K562 (cell line): ENCODE data around the gene TMEM131L. TPM values are rescaled to one million over a fixed set of nuclear protein-coding genes. Genes with fewer than 3 reads are reported as not detected.

Source experiments
- ATAC-seq: fragments of 200-7000 bp; cut with Tn5 transposase; 3 replicates; pipeline ENCODE4 v1.9.1; 2020; ENCODE audit warnings: moderate library complexity
- BruUV-seq: library from RNA; stranded (reverse); fragments of 400-500 nt; replicated peaks from 2 replicates; lab custom pipeline; 2021; lab: Mats Ljungman, UMichigan
- CTCF ChIA-PET: fragments of 300-600 bp; formaldehyde crosslinking; extraction: SDS; loops from one replicate; lab custom pipeline; 2021; ENCODE audit warnings: low intra/inter-chr PET ratio; lab: Yijun Ruan, JAX
- POLR2A ChIA-PET: fragments of 300-600, 350-650 bp; sonication (Branson Sonifier 250); formaldehyde crosslinking; extraction: SDS; loops from one replicate; lab custom pipeline; 2021; ENCODE audit warnings: antibody characterized with exemption, inconsistent platforms; lab: Yijun Ruan, JAX
- DNase-seq, 4 experiments: peaks; one replicate each; pipeline versions ENCODE4 v3.0.0 to v3.0.0-alpha.2; 2011 to 2018; ENCODE audit warnings: low spot score in 3 of 4, mixed read lengths in 3 of 4; ENCODE audit errors: extremely low read depth in 1 of 4
- FAIRE-seq: peaks from 2 replicates; lab custom pipeline; 2011; peaks lifted over from hg19 to GRCh38; lab: Jason Lieb, UNC
- H2AFZ ChIP-seq: 2 replicates; pipeline ENCODE4 v1.6.0; 2011; ENCODE audit warnings: low read depth, low read length, control low read depth, inconsistent platforms
- H3K27ac ChIP-seq: fragments of 200-600 bp; 3 replicates; pipeline ENCODE4 v1.8.0; 2011; ENCODE audit warnings: low read depth, mild to moderate bottlenecking, control low read depth, inconsistent platforms, low read length, moderate library complexity, mixed read lengths; ENCODE audit errors: extremely low read depth
- H3K27me3 ChIP-seq, 2 experiments: fragments of 300-600 bp in 1 of 2; 2 replicates in 1 of 2; 3 replicates in 1 of 2; pipeline versions ENCODE4 v1.6.0 to v1.8.0; 2011; ENCODE audit warnings: inconsistent platforms in 2 of 2, low read length in 2 of 2, mild to moderate bottlenecking in 1 of 2, mixed read lengths in 1 of 2, moderate library complexity in 1 of 2; ENCODE audit not compliant: control insufficient read depth in 2 of 2, insufficient read depth in 2 of 2
- H3K36me3 ChIP-seq: fragments of 300-600 bp; 3 replicates; pipeline ENCODE4 v1.8.0; 2011; ENCODE audit warnings: mild to moderate bottlenecking, low read length, inconsistent platforms; ENCODE audit not compliant: control insufficient read depth, insufficient read depth
- H3K4me1 ChIP-seq, 2 experiments: fragments of 200-600 bp in 1 of 2; replicated peaks in 1 of 2; 2 replicates in 1 of 2; 3 replicates in 1 of 2; pipeline versions ENCODE4 v1.5.1 to v1.8.0; 2011; ENCODE audit warnings: inconsistent platforms in 2 of 2, low read length in 2 of 2, mild to moderate bottlenecking in 1 of 2, mixed read lengths in 1 of 2, moderate library complexity in 1 of 2; ENCODE audit not compliant: control insufficient read depth in 2 of 2, insufficient read depth in 2 of 2
- H3K4me2 ChIP-seq: 2 replicates; pipeline ENCODE4 v1.6.1; 2011; ENCODE audit warnings: low read length, control low read depth, inconsistent platforms, mixed read lengths; ENCODE audit not compliant: insufficient read depth
- H3K4me3 ChIP-seq: fragments of 200-600 bp; sonication (generic), shearing (Covaris generic); 2 replicates; pipeline ENCODE4 v1.5.1; 2016; ENCODE audit warnings: control low read depth, inconsistent platforms
- H3K79me2 ChIP-seq: fragments of 200-600 bp; 3 replicates; pipeline ENCODE4 v1.8.0; 2011; ENCODE audit warnings: low read length, inconsistent platforms; ENCODE audit not compliant: control insufficient read depth, insufficient read depth
- H3K9ac ChIP-seq, 2 experiments: 2 replicates each; pipeline versions ENCODE4 v1.6.0 to v1.6.1; 2011; ENCODE audit warnings: low read depth in 2 of 2, low read length in 2 of 2, control low read depth in 1 of 2, inconsistent platforms in 1 of 2, mild to moderate bottlenecking in 1 of 2, mixed read lengths in 1 of 2; ENCODE audit not compliant: insufficient read depth in 1 of 2
- H3K9me1 ChIP-seq: one replicate; pipeline ENCODE4 v1.6.0; 2011; ENCODE audit warnings: inconsistent platforms, mild to moderate bottlenecking, low read length, moderate library complexity; ENCODE audit not compliant: control insufficient read depth, insufficient read depth
- H3K9me3 ChIP-seq: replicated peaks from 2 replicates; pipeline ENCODE4 v1.5.1; 2011; ENCODE audit warnings: low read depth, low read length, inconsistent platforms; ENCODE audit not compliant: control insufficient read depth, insufficient read depth
- H4K20me1 ChIP-seq: replicated peaks from 2 replicates; pipeline ENCODE4 v1.6.1; 2011; ENCODE audit warnings: low read length, inconsistent platforms, mixed read lengths; ENCODE audit not compliant: control insufficient read depth, insufficient read depth
- CEBPG ChIP-seq, 3 experiments: fragments of 200-800 bp in 1 of 3; sonication (Bioruptor generic) in 1 of 3; sonication (generic) in 1 of 3; formaldehyde crosslinking in 1 of 3; IDR thresholded peaks in 2 of 3; conservative IDR thresholded peaks in 1 of 3; 2 replicates each; pipeline versions ENCODE4 v1.6.1 to v1.8.0; 2016 to 2022; ENCODE audit warnings: missing compliant biosample characterization in 2 of 3, missing genetic modification characterization in 2 of 3, mild to moderate bottlenecking in 1 of 3, missing genetic modification reagents in 1 of 3
- CTCF ChIP-seq, 3 experiments: IDR thresholded peaks in 2 of 3; conservative IDR thresholded peaks in 1 of 3; 2 replicates each; pipeline ENCODE4 v1.5.1; 2011 to 2012; ENCODE audit warnings: low read length in 3 of 3, mild to moderate bottlenecking in 3 of 3, control low read depth in 2 of 3, improper control_type of control experiment in 1 of 3, inconsistent platforms in 1 of 3, low read depth in 1 of 3, mixed read lengths in 1 of 3, moderate library complexity in 1 of 3; ENCODE audit not compliant: insufficient read depth in 2 of 3
- NCOR1 ChIP-seq: fragments of 450-650 bp; IDR thresholded peaks from 2 replicates; pipeline ENCODE4 v1.6.1; 2016; ENCODE audit warnings: mild to moderate bottlenecking, moderate library complexity
- NFIX ChIP-seq: fragments of 250-450 bp; sonication (Bioruptor Pico); IDR thresholded peaks from 2 replicates; pipeline ENCODE4 v1.4.0; 2020; ENCODE audit warnings: low read depth, mild to moderate bottlenecking, moderate library complexity
- NFYB ChIP-seq: IDR thresholded peaks from 2 replicates; pipeline ENCODE4 v1.6.1; 2011; ENCODE audit warnings: mild to moderate bottlenecking, moderate library complexity; ENCODE audit not compliant: insufficient read length; ENCODE audit errors: extremely low read depth
- NR4A1 ChIP-seq, 2 experiments: fragments of 250-450 bp in 1 of 2; fragments of 450-650 bp in 1 of 2; sonication (Bioruptor Pico) in 1 of 2; IDR thresholded peaks; 2 replicates each; pipeline versions ENCODE4 v1.4.0 to v1.6.1; 2016 to 2020; ENCODE audit warnings: mild to moderate bottlenecking in 2 of 2, missing compliant biosample characterization in 1 of 2, missing genetic modification characterization in 1 of 2, moderate library complexity in 1 of 2
- PHB2 ChIP-seq: fragments of 450-650 bp; IDR thresholded peaks from 2 replicates; pipeline ENCODE4 v1.6.1; 2017; ENCODE audit warnings: low read depth
- SLC30A9 ChIP-seq: fragments of 250-450 bp; sonication (Bioruptor Pico); IDR thresholded peaks from 2 replicates; pipeline ENCODE4 v1.8.0; 2022; ENCODE audit warnings: mild to moderate bottlenecking, moderate library complexity
- ZNF316 ChIP-seq: fragments of 450-650 bp; IDR thresholded peaks from 2 replicates; pipeline ENCODE4 v1.6.1; 2016
- WGBS: fragments of 100-300 bp; shearing (Covaris generic); methylation state at CpG from one replicate; pipeline ENCODE4 v1.1.6; 2016; ENCODE audit warnings: low coverage, mixed read lengths; ENCODE audit not compliant: insufficient coverage; ENCODE audit errors: missing lambda C conversion rate; 5-methylcytosine and 5-hydroxymethylcytosine counted together
- in situ Hi-C: fragments of 300-500 bp; cut with MboI; formaldehyde crosslinking; loops from 4 replicates; pipeline ENCODE4 v1.15.0; 2018; ENCODE audit warnings: inconsistent platforms, mixed read lengths
- intact Hi-C: fragments of 100-400 bp; cut with micrococcal nuclease; formaldehyde crosslinking; loops from 2 replicates; pipeline ENCODE4 v1.14.2; 2022
- polyA plus RNA-seq, 8 experiments: library from polyadenylated mRNA; depleted of rRNA in 4 of 8; stranded (reverse) in 5 of 8; unstranded in 3 of 8; fragments of >200 nt; fragmentation: Nextera tagmentation in 2 of 8; fragmentation: Illumina TruSeq in 1 of 8; extraction: Ambion mirVana in 2 of 8; extraction: Trizol in 1 of 8; gene quantifications; 2 replicates each; pipeline versions ENCODE4 v1.2.1 to v1.2.3, GENCODE V29; 2011 to 2014; ENCODE audit warnings: inconsistent platforms in 1 of 8, missing spikeins in 1 of 8
- total RNA-seq, 7 experiments: library from RNA; depleted of rRNA in 6 of 7; stranded (reverse); fragments of >200 nt in 6 of 7; fragmentation: Illumina TruSeq in 2 of 7; extraction: Trizol in 2 of 7; gene quantifications; 2 replicates each; pipeline versions ENCODE4 v1.2.1 to v1.2.3, GENCODE V29; 2011 to 2021; ENCODE audit warnings: low replicate concordance in 1 of 7

TMEM131L gene
- total and polyA plus RNA-seq, 9 of the 15 experiments (the other 6 are each of a cell fraction or from before 2014, with no cell fraction given) = 1.2 to 20.8 (median 12.9) TPM

- TF ChIP-seq CTCF (IDR thresholded peaks at IDR 0.05 in 2 of 3, conservative IDR thresholded peaks at IDR 0.05 in 1 of 3; ENCODE audit: insufficient read depth in 2 of 3, low read depth in 1 of 3, low read length in 3 of 3) = peak; percentile 39 to 63 (median 46)
These were observed 179.0 kb downstream of the TMEM131L start (continued) for GRCh38 chr4:153645183-153645582.

GRCh38 chr4:153646261-153646660, 180.1 kb downstream of the TMEM131L start:
- no peak for ATAC-seq
- intact Hi-C loops (loop anchor here (10.0 kb wide), 2 partner anchors 411 to 561 kb away; no protein-coding TSS in a partner anchor), in situ Hi-C loops (no loop called here)
- H3K9ac ChIP-seq = no peak overlapping the region
- H3K27me3 ChIP-seq = peaks cover 0 to 6% of the 10 kb centered on the region in 2 experiments; a peak in 1 of 5 replicates
- BruUV-seq = no TSS peak
- H3K4me3 ChIP-seq = no peak overlapping the region
- no peaks in the 10 kb centered on the region; a peak in 1 of 5 replicates for H3K4me1 ChIP-seq
- TF ChIP-seq PHB2 (no peak), SLC30A9 (CRISPR knock-in tag) (no peak), NCOR1 (no peak), NFIX (CRISPR knock-in tag) (no peak), NFYB (no peak), CEBPG (CRISPR knock-in tag; IDR thresholded peaks at IDR 0.05) (no peak), CEBPG (tag; conservative IDR thresholded peaks at IDR 0.05 in 1 of 2, IDR thresholded peaks at IDR 0.05 in 1 of 2) (no peak), NR4A1 (CRISPR knock-in tag; IDR thresholded peaks at IDR 0.05) (no peak), NR4A1 (tag; IDR thresholded peaks at IDR 0.05) (no peak), ZNF316 (no peak)
- TF ChIP-seq, all 486 proteins: peak for 0
- no peaks in the 10 kb centered on the region for H3K9me1 ChIP-seq
- no peak for DNase-seq
- POLR2A ChIA-PET = no interaction called here
- CTCF ChIA-PET = no interaction called here
- H3K36me3 ChIP-seq = no peaks in the 10 kb centered on the region
- no peak overlapping the region for H3K27ac ChIP-seq
- H3K9me3 ChIP-seq = no peaks in the 10 kb centered on the region
- H3K4me2 ChIP-seq = no peak overlapping the region
- WGBS = 0% methylated on average over 1 of the region's 1 CpG
- H2AFZ ChIP-seq = no peak overlapping the region
- no peaks in the 10 kb centered on the region for H4K20me1 ChIP-seq
- no peak for FAIRE-seq
- no peaks in the 10 kb centered on the region for H3K79me2 ChIP-seq
